Measurements from ENCODE around the gene GNAT3.

The GNAT3 gene

DNA sequence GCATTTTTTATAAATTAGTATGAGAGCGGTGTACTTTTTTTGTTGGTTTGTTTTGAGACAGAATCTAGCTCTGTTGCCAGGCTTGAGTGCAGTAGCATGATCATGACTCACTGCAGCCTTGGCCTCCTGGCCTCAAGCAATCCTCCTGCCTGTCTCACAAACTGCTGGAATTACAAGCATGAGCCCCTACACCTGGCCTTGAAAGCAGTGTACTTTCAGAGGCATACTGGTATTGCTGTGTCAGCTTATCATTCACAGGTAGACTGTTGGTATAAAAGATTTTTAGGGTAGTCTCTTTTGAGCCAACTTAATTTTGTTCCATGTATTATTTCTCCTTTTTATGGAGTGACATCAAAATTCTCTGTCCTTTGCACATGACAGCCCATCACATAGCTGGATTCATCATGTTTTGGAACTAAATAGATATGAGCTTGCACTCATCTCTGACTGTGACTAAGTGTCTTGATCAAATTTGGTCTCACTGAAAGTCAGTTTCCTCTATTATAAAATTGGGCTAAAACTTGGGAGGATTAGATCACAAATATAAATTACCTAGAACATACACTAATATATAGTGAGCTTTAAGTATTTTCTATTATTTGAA lies 12.4 kb downstream of the GNAT3 start:
- DNase-seq = no peak

DNA sequence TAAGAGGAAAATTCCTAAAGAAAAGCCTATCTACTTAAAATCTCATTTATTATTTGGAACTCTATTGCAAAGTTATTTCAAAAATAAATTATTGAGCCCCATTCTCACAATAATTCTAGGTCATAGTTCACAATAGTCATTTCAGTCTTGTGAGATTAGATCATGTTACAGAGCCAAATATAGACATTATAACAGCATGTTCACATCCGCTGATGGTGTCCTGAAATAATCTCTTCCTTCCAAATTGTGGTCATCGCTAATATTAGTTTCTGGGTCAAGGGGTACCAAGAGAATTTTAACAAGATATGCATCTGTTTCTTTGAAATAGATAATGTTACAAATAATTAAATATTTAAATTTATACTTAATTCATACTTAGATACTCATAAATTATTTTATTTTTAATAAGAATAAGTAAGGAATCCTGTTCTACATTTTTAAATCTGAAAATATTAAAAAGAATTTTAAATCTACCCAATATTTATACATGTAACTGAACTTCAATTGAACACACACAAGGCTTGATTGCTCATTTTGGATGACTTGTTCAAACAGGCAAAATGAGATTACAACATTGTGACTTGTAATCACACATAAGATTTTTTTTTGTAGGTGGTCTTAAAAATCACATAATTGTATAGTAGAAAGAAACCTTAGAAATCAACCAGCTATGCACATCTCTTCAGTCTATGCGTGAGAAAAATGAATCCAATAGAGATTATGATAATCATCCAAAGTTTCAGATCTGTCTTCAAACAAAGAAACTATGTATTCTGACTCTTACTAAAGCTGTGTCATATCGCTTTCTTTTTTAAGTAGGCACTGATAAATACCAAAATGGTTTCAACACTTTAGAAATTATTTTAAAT lies 13.1 kb downstream of the GNAT3 start:
- DNase-seq = no peak

GRCh38 chr7:80496586-80496985 lies 15.3 kb downstream of the GNAT3 start:
- DNase-seq = no peak

- no peak for DNase-seq
Observed at GRCh38 chr7:80493121-80493849, 18.6 kb downstream of the GNAT3 start.

DNA sequence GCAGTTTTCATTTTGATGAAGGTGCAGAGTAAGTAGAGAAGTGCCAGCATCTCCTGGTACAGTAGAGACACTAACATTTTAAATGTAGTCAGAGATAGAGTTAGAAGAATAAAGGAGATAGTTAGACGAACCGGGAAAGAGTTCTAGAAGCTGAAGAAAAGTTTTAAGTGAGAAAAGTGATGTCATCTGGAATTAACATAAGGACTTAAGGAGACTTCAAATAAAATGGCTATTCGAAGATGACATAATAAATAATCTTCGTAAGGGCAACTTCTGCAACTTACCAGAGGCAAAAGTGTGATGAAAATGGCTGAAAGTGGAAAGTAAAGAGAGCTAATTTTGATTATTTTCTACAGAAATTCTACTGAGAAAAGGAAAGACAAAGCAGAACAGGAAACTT lies 20.4 kb downstream of the GNAT3 start:
- DNase-seq = no peak

DNA sequence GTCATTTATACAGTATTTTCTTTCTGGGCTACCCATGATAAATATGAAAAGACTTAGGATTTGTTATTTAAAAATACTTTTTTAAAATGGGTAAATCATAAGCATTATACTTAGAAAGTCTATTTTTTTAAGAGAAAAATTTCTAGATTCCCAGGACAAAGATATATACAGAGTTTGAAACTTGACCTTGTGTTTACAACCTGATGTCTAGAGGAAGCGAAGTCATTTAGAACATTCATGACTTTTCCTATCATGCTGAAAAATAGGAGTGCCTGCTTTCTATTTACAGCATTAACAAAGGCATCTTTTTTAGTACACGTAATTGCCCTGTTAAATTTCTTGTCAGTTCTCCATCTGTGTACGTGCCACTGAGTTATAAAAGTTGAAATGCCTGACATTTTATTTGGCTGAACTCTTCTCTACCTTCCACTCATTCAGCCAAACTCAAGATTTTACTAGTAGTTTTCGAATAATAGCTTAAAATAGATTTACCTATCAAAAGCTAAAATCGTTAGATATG lies 23.0 kb downstream of the GNAT3 start:
- DNase-seq = no peak

GRCh38 chr7:80488406-80488805 lies 23.5 kb downstream of the GNAT3 start:
- DNase-seq = no peak

- DNase-seq = no peak
Observed at GRCh38 chr7:80485721-80486120, 26.1 kb downstream of the GNAT3 start.

- DNase-seq = no peak
Observed at GRCh38 chr7:80482950-80483349, 28.9 kb downstream of the GNAT3 start.

DNA sequence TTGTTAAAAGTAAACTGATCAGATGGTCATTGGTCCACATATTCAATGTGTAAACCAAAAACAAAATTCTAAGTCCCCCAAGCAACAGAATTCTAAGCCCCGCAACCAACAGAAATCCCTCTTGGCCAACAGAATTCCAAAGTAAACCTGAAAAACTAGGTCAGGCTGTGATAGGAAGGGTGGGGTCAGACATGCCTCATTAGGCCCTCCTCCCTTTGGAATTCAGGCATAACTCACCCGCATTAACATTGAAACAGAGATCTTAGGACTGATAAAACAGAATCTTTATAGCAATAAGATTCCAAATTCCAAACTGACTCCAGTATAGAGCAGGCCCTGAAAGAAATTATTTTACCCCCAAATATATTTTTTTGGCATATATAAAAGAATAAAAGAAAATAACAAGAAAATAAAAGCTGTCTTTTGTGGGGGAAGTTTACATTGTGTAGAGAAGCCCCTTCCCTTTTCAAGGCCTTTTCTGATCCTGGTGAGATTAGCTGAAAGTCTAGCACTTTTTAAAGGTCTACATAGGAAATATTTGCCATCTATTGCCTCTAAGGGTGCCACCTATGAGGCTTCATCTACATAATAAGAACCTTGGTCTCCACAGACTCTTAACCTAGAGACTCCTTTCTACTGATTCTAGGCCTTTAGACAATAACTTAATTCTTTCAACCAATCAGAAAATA lies 30.5 kb downstream of the GNAT3 start:
- DNase-seq = no peak

DNA sequence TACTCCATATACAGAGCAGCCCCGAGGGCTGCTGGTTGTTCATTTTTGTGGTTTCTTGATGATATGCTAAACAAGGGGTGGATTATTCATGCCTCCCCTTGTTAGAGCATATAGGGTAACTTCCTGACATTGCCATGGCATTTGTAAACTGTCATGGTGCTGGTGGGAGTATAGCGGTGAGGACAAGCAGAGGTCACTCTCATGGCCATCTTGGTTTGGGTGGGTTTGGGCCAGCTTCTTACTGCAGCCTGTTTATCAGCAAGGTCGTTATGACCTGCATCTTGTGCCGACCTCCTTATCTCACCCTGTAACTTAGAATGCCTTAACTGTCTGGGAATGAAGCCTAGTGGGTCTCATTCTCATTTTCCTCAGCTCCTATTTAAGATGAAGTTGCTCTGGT lies 31.3 kb downstream of the GNAT3 start:
- DNase-seq = no peak

DNA sequence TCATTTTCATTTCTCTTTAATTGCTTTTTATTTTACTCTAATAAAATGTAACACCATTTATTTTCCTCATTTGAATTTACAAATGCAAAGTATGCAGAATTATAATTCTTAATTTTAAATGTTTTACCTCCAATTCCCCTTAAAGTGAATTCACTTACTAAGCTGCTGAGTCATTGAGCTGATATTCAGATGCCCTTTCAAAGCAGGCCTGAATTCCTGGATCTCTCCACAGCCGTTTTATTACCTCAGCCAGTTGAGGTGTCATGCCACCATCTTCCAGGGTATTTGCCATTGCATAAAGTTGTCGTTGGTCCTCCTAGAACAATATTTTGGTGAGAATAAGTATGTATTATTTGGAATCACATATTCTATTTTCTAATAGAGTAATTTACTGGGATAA lies 33.2 kb downstream of the GNAT3 start:
- DNase-seq = no peak

DNA sequence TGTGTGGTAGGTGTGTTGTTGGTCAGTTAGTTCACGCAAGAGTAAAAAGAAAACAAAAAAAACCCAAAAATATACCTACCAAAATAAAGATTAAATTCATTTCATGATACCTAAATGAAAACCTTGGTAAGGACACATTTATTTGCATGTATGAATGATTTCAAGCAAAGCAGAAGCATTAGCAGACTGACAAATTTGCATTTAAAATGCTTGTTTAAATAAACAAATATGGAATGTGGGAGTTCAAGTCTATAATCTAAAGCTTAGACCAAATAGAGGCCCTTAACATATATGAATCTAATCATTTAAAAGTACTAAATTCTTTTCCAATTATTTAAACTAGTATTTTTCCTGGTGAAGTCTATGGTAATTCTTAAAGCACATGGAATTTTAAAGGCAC lies 35.8 kb downstream of the GNAT3 start:
- no peak for DNase-seq

DNA sequence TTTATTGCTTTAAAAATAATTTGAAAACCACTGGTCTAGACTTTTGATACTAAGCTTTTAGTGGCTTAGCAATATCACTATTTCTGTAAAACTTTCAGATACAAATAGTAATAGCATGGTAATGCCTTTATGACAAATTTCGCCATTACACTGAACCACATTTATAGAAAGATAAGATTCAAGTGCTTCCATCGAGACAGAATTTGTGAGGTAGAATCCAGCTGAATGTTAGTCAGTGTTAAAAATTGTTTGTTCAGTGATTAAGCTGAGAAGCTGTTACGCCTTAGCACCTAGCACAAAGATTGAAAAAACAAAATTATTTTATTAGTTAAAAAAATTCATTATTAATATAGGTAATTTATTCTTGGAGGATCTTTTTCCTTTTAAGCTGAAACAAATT lies 36.5 kb downstream of the GNAT3 start:
- no peak for DNase-seq

- no peak for DNase-seq
Observed at GRCh38 chr7:80473751-80474150, 38.1 kb downstream of the GNAT3 start.

- DNase-seq = no peak
Observed at GRCh38 chr7:80472491-80473200, 39.2 kb downstream of the GNAT3 start.

- DNase-seq = no peak
Observed at GRCh38 chr7:80468931-80469714, 42.7 kb downstream of the GNAT3 start.

GRCh38 chr7:80467069-80467468 lies 44.8 kb downstream of the GNAT3 start:
- DNase-seq = no peak

GRCh38 chr7:80466636-80467035 lies 45.2 kb downstream of the GNAT3 start:
- DNase-seq = no peak

GRCh38 chr7:80464211-80464610 lies 47.7 kb downstream of the GNAT3 start:
- no peak for DNase-seq

DNA sequence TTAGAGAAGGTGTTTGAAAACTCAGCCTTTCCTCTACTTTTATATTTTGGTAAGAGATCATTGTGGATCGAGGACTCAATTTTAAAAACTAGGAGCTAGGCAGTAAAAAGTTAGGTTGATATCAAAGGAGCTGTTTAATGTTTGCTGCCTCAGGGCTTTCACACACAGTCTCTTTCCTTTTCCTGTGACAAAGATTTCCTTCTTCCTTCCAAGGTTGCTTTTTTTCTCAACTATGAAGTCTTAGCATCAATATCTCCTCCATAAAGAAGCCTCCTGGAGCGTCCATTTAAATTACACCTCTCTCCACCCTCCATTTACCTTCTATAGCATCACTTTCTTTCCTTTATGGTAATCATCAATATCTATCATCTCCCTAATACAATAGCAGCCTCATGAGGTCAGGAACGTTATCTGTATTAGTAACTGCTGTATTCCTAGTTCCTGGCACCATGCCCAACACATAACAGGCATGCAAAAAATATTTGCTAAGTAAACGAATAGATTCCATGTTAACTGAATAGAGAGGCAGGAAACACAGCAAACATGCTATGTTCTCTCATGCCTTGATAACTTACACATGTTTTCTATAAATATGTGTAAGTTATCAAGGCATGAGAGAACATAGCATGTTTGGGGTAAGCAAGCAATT lies 48.5 kb downstream of the GNAT3 start:
- no peak for DNase-seq

Measured in midbrain (tissue), 1 donor.